CD14-positive monocyte (primary cell): ENCODE results near the gene KIF17. TPM values are rescaled to one million over a fixed set of nuclear protein-coding genes. Genes with fewer than 3 reads are reported as not detected.

Experiments
- DNase-seq, 3 donors: peaks; one replicate each; pipeline ENCODE4 v3.0.0-alpha.2; 2011 to 2022
- H2AFZ ChIP-seq: 2 replicates; pipeline ENCODE4 v1.6.0; 2012; ENCODE audit warnings: mild to moderate bottlenecking, low read depth, low read length, inconsistent platforms; ENCODE audit not compliant: insufficient read depth, poor library complexity, severe bottlenecking
- H3K27ac ChIP-seq, 2 donors: 1 replicate in 1 of 2; 2 replicates in 1 of 2; pipeline ENCODE4 v1.5.1; 2012 to 2013; ENCODE audit warnings: low read length in 2 of 2, control low read depth in 1 of 2, inconsistent platforms in 1 of 2, low read depth in 1 of 2, mild to moderate bottlenecking in 1 of 2
- H3K27me3 ChIP-seq, 2 donors: one replicate each; pipeline versions ENCODE4 v1.6.0 to v1.6.1; 2011 to 2013; ENCODE audit warnings: low read length in 2 of 2; ENCODE audit not compliant: control insufficient read depth in 2 of 2, insufficient read depth in 2 of 2
- H3K36me3 ChIP-seq, 2 donors: replicated peaks in 1 of 2; 1 replicate in 1 of 2; 2 replicates in 1 of 2; pipeline versions ENCODE4 v1.5.1 to v1.6.1; 2012 to 2013; ENCODE audit warnings: low read length in 2 of 2, control low read depth in 1 of 2, inconsistent platforms in 1 of 2, mild to moderate bottlenecking in 1 of 2; ENCODE audit not compliant: insufficient read depth in 2 of 2, control insufficient read depth in 1 of 2
- H3K4me1 ChIP-seq, 2 donors: 1 replicate in 1 of 2; 2 replicates in 1 of 2; pipeline versions ENCODE4 v1.5.1 to v1.6.1; 2012 to 2013; ENCODE audit warnings: low read length in 2 of 2, control low read depth in 1 of 2, inconsistent platforms in 1 of 2, mild to moderate bottlenecking in 1 of 2, moderate library complexity in 1 of 2; ENCODE audit not compliant: insufficient read depth in 2 of 2, control insufficient read depth in 1 of 2
- H3K4me2 ChIP-seq: replicated peaks from 2 replicates; pipeline ENCODE3; 2012; ENCODE audit warnings: low read length, moderate library complexity, mild to moderate bottlenecking; ENCODE audit not compliant: poor library complexity, severe bottlenecking; ENCODE audit errors: extremely low read depth
- H3K4me3 ChIP-seq, 3 experiments: fragments of 200-600 bp in 1 of 3; sonication (generic) in 1 of 3; replicated peaks in 1 of 3; 1 replicate in 2 of 3; 2 replicates in 1 of 3; pipeline ENCODE4 v1.5.1; 2011 to 2013; ENCODE audit warnings: low read length in 3 of 3, mild to moderate bottlenecking in 3 of 3, control low read depth in 2 of 3, low read depth in 2 of 3, inconsistent platforms in 1 of 3, moderate library complexity in 1 of 3
- H3K79me2 ChIP-seq: 2 replicates; pipeline ENCODE4 v1.6.0; 2012; ENCODE audit warnings: mild to moderate bottlenecking, control low read depth, inconsistent platforms, low read length, moderate library complexity; ENCODE audit not compliant: insufficient read depth
- H3K9ac ChIP-seq: 2 replicates; pipeline ENCODE4 v1.6.0; 2017; ENCODE audit warnings: low read length, mild to moderate bottlenecking; ENCODE audit not compliant: insufficient read depth, poor library complexity, severe bottlenecking
- H3K9me3 ChIP-seq, 2 donors: replicated peaks in 1 of 2; 1 replicate in 1 of 2; 2 replicates in 1 of 2; pipeline versions ENCODE4 v1.5.1 to v1.6.1; 2012 to 2013; ENCODE audit warnings: low read length in 2 of 2, control low read depth in 1 of 2; ENCODE audit not compliant: control insufficient read depth in 1 of 2, insufficient read depth in 1 of 2
- H4K20me1 ChIP-seq: 2 replicates; pipeline ENCODE4 v1.6.0; 2012; ENCODE audit warnings: mild to moderate bottlenecking, low read length, control low read depth, moderate library complexity; ENCODE audit not compliant: insufficient read depth
- H3K27ac Mint-ChIP-seq, 7 donors: one replicate each; pipeline ENCODE4 v1.8.0; 2020; ENCODE audit warnings: mild to moderate bottlenecking in 7 of 7, mixed read lengths in 7 of 7, moderate library complexity in 6 of 7, inconsistent platforms in 2 of 7
- H3K27me3 Mint-ChIP-seq, 3 donors: one replicate each; pipeline ENCODE4 v1.8.0; 2021 to 2022; ENCODE audit warnings: low read depth in 3 of 3, mild to moderate bottlenecking in 3 of 3, mixed read lengths in 3 of 3, moderate library complexity in 3 of 3, inconsistent platforms in 1 of 3
- H3K36me3 Mint-ChIP-seq, 2 donors: one replicate each; pipeline ENCODE4 v1.8.0; 2020; ENCODE audit warnings: mixed read lengths in 2 of 2, inconsistent platforms in 1 of 2, mild to moderate bottlenecking in 1 of 2
- H3K4me1 Mint-ChIP-seq: one replicate; pipeline ENCODE4 v1.8.0; 2020; ENCODE audit warnings: mild to moderate bottlenecking, mixed read lengths
- H3K4me3 Mint-ChIP-seq, 2 donors: one replicate each; pipeline ENCODE4 v1.8.0; 2020; ENCODE audit warnings: mild to moderate bottlenecking in 2 of 2, mixed read lengths in 2 of 2, moderate library complexity in 1 of 2
- H3K9me3 Mint-ChIP-seq, 7 donors: one replicate each; pipeline ENCODE4 v1.8.0; 2020 to 2022; ENCODE audit warnings: mixed read lengths in 7 of 7, mild to moderate bottlenecking in 6 of 7, moderate library complexity in 6 of 7, inconsistent platforms in 2 of 7
- WGBS: methylation state at CpG from one replicate; pipeline ENCODE4 v1.1.5; 2013; ENCODE audit warnings: missing lambda C conversion rate; ENCODE audit not compliant: insufficient coverage; 5-methylcytosine and 5-hydroxymethylcytosine counted together
- intact Hi-C, 2 donors: fragments of 100-400 bp; cut with micrococcal nuclease; formaldehyde crosslinking; loops; one replicate each; pipeline versions ENCODE4 v1.15.0 to v1.15.1; 2023
- polyA plus RNA-seq, 3 donors: library from polyadenylated mRNA; depleted of rRNA in 1 of 3; unstranded in 2 of 3; stranded (reverse) in 1 of 3; fragments of 300-500 nt in 2 of 3; fragments of >200 nt in 1 of 3; fragmentation: Illumina TruSeq in 2 of 3; gene quantifications; 1 replicate in 2 of 3; 2 replicates in 1 of 3; pipeline ENCODE4 v1.2.3, GENCODE V29; 2012 to 2021
- TF ChIP-seq, protein P1 (sequence below): fragments of 200-600 bp; IDR thresholded peaks from one replicate; pipeline ENCODE4 v1.8.0; 2022; ENCODE audit warnings: antibody characterized with exemption, mild to moderate bottlenecking

Gene KIF17
- polyA plus RNA-seq, 3 donors, result 0.16 TPM; not detected in 2

DNA sequence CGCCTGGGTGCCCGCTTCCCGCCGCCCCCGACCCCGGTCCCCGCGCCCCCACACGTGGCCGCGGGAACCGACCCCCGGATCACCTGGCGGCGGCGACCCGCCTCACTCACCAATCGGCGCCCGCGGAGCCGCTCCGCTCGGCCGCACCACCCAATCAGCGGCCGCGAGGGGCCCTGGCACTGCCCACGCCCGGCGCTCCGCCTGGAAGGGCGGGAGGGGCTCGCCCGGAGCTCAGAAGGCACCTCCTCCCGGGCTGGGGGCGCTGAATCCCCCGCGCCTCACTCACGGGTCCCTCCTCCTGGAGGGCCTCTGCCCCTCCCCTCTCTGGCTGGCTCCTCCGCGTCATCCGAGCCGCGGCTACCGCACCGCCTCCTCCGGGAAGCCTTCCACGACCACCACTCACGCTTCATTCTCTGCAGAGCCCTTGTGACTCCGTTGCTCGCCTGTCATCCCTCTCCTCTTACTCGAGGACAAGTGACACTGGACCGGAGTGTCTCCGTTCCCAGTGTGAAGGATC is 14.3 kb upstream of the KIF17 start:
- peaks cover 26 to 55% of the 10 kb centered on the region in 2 donors for H3K27me3 ChIP-seq
- peak overlapping the region; percentile 48 for H3K9ac ChIP-seq
- peaks cover 10 to 19% of the 10 kb centered on the region in 2 donors for H3K36me3 Mint-ChIP-seq
- peak overlapping the region; percentile 95 for H3K4me2 ChIP-seq
- H3K27ac Mint-ChIP-seq, result peak overlapping the region; percentile 26 to 89 (median 70)
- peaks cover 23% of the 10 kb centered on the region for H3K4me1 Mint-ChIP-seq
- H3K36me3 ChIP-seq, result peaks cover 0 to 10% of the 10 kb centered on the region in 2 donors
- H3K4me3 ChIP-seq, result peak overlapping the region; percentile 40 to 77 (median 52)
- H3K79me2 ChIP-seq, result no peaks in the 10 kb centered on the region
- WGBS, result under 1% methylated on average over 52 of the region's 55 CpGs
- intact Hi-C loops, result loop anchor here in 1 of 2 donors (5.0 to 10.0 kb wide), 3 partner anchors 35 to 157 kb away; partner anchors contain the start of gene HP1BP3
- H2AFZ ChIP-seq, result peak overlapping the region; percentile 63
- H3K9me3 ChIP-seq, result peaks cover 0 to 11% of the 10 kb centered on the region in 2 donors
- H3K4me3 Mint-ChIP-seq, result peak overlapping the region; percentile 82 to 96
- no peaks in the 10 kb centered on the region for H4K20me1 ChIP-seq
- DNase-seq, result peak in 2 of 3 donors; percentile 15 to 34
- H3K27ac ChIP-seq, result no peak overlapping the region
- TF ChIP-seq, protein P1, sequence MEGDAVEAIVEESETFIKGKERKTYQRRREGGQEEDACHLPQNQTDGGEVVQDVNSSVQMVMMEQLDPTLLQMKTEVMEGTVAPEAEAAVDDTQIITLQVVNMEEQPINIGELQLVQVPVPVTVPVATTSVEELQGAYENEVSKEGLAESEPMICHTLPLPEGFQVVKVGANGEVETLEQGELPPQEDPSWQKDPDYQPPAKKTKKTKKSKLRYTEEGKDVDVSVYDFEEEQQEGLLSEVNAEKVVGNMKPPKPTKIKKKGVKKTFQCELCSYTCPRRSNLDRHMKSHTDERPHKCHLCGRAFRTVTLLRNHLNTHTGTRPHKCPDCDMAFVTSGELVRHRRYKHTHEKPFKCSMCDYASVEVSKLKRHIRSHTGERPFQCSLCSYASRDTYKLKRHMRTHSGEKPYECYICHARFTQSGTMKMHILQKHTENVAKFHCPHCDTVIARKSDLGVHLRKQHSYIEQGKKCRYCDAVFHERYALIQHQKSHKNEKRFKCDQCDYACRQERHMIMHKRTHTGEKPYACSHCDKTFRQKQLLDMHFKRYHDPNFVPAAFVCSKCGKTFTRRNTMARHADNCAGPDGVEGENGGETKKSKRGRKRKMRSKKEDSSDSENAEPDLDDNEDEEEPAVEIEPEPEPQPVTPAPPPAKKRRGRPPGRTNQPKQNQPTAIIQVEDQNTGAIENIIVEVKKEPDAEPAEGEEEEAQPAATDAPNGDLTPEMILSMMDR, result no peak
- peaks cover 0 to 18% (median 5%) of the 10 kb centered on the region in 7 donors for H3K9me3 Mint-ChIP-seq
- peaks cover 19 to 25% of the 10 kb centered on the region in 2 donors for H3K4me1 ChIP-seq
- peaks cover 48 to 61% (median 61%) of the 10 kb centered on the region in 3 donors for H3K27me3 Mint-ChIP-seq

DNA sequence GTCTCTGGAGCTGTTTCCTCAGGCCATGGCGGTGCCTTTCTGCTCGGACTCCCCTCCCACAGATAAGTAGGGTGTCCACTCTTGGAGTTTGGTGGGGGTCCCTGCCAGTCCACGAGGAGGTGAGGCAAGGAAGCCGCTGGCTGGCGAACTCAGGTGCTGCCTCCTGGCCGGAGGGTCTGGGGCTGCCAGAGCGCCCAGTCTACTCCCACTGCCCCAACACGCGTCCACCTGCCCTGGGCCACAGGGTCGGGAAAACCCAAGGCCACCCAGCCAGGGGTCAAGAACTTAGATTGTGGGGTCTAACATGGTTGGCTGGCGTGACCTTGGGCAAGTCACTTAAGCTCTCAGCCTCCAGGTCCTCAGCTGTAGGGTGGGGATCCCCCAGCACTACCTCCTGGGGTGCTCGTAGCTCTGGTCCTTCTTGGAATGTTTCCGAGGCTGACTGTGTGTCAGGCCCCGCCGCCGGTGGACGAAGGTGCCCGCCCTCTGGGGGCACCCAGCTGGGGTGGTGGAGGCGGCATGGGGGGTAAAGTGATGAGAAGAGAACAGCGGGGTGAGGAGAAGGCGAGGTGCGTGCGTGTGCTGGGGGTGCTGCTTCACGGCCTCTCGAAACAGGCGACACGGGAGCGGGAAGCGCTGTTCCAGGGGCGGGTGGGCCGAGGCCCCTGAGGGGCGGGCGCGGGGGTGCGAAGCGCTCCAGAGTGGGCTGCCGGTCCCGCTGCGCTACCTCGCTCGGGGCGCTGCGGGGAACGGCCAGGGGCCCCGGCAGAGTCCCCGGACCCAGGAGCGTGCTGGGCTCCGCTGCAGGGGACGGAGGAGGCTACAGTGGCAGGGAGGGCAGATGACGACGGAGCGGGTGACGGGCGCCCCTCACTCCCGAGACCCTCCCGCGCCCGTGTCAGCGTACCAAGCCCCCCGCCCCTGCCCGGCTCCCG is 13.5 kb upstream of the KIF17 start:
- H3K36me3 Mint-ChIP-seq, result peaks cover 7 to 11% of the 10 kb centered on the region in 2 donors
- 15% methylated on average over 58 of the region's 62 CpGs for WGBS

More for the DNA sequence above, 13.5 kb upstream of the KIF17 start:
- Mint-ChIP-seq H3K27me3 (peaks cover 48 to 61% (median 61%) of the 10 kb centered on the region in 3 donors), H3K27ac (peak overlapping the region in 2 of 7 donors; percentile 26 to 35), H3K4me3 (peak overlapping the region; percentile 72 to 88), H3K4me1 (peaks cover 23% of the 10 kb centered on the region), H3K9me3 (peaks cover 0 to 18% (median 4%) of the 10 kb centered on the region in 7 donors)
- H3K36me3 ChIP-seq, result peaks cover 0 to 8% of the 10 kb centered on the region in 2 donors
- intact Hi-C loops, result loop anchor here in 1 of 2 donors (5.0 to 10.0 kb wide), 3 partner anchors 34 to 157 kb away; partner anchors contain the start of gene HP1BP3
- H3K27me3 ChIP-seq, result peaks cover 26 to 55% of the 10 kb centered on the region in 2 donors
- peak overlapping the region in 2 of 3 experiments; percentile 17 to 77 for H3K4me3 ChIP-seq
- no peak overlapping the region for H3K27ac ChIP-seq
- H3K79me2 ChIP-seq, result no peaks in the 10 kb centered on the region
- TF ChIP-seq, protein P1, result no peak
- peaks cover 0 to 11% of the 10 kb centered on the region in 2 donors for H3K9me3 ChIP-seq
- H3K4me1 ChIP-seq, result peaks cover 19 to 25% of the 10 kb centered on the region in 2 donors
- peak overlapping the region; percentile 95 for H3K4me2 ChIP-seq
- no peak overlapping the region for H2AFZ ChIP-seq
- H4K20me1 ChIP-seq, result no peaks in the 10 kb centered on the region
- no peak for DNase-seq
- peak overlapping the region; percentile 48 for H3K9ac ChIP-seq
